ENCODE results near the gene FOXO1.

The FOXO1 gene

GRCh38 chr13:40522282-40522681 lies 144.2 kb downstream of the FOXO1 start:
- peaks cover 0 to 7% (median 4%) of the 10 kb centered on the region in 5 donors for H3K4me1 ChIP-seq (ENCODE audit: control insufficient read depth in 5 of 5, insufficient read depth in 5 of 5, low read length in 5 of 5)
- H3K9ac ChIP-seq (ENCODE audit: low read length in 5 of 5) = no peak overlapping the region
- no peak overlapping the region for H3K27ac ChIP-seq (ENCODE audit: low read depth, low read length)
- no peaks in the 10 kb centered on the region for H3K27me3 ChIP-seq (ENCODE audit: control insufficient read depth in 5 of 5, insufficient read depth in 4 of 5, low read length in 5 of 5)
- peaks cover 0 to 4% (median 0%) of the 10 kb centered on the region in 5 donors for H3K9me3 ChIP-seq (ENCODE audit: control insufficient read depth in 5 of 5, low read length in 5 of 5)
- H3K36me3 ChIP-seq (ENCODE audit: control insufficient read depth in 5 of 5, insufficient read depth in 5 of 5, low read length in 5 of 5) = no peaks in the 10 kb centered on the region
- H3K4me3 ChIP-seq (ENCODE audit: low read depth in 1 of 5, low read length in 5 of 5) = no peak overlapping the region

- Histone ChIP-seq H3K4me3 (ENCODE audit: low read depth in 1 of 5, low read length in 5 of 5) (no peak overlapping the region), H3K4me1 (ENCODE audit: control insufficient read depth in 5 of 5, insufficient read depth in 5 of 5, low read length in 5 of 5) (peaks cover 0 to 7% (median 4%) of the 10 kb centered on the region in 5 donors), H3K27me3 (ENCODE audit: control insufficient read depth in 5 of 5, insufficient read depth in 4 of 5, low read length in 5 of 5) (no peaks in the 10 kb centered on the region), H3K9ac (ENCODE audit: low read length in 5 of 5) (no peak overlapping the region), H3K36me3 (ENCODE audit: control insufficient read depth in 5 of 5, insufficient read depth in 5 of 5, low read length in 5 of 5) (no peaks in the 10 kb centered on the region), H3K27ac (ENCODE audit: low read depth, low read length) (no peak overlapping the region), H3K9me3 (ENCODE audit: control insufficient read depth in 5 of 5, low read length in 5 of 5) (no peaks in the 10 kb centered on the region)
Measured at GRCh38 chr13:40520916-40521315, 145.5 kb downstream of the FOXO1 start.

- Histone ChIP-seq H3K27me3 (ENCODE audit: control insufficient read depth in 5 of 5, insufficient read depth in 4 of 5, low read length in 5 of 5) (no peaks in the 10 kb centered on the region), H3K4me1 (ENCODE audit: control insufficient read depth in 5 of 5, insufficient read depth in 5 of 5, low read length in 5 of 5) (peaks cover 0 to 7% (median 4%) of the 10 kb centered on the region in 5 donors), H3K4me3 (ENCODE audit: low read depth in 1 of 5, low read length in 5 of 5) (no peak overlapping the region), H3K27ac (ENCODE audit: low read depth, low read length) (no peak overlapping the region), H3K9me3 (ENCODE audit: control insufficient read depth in 5 of 5, low read length in 5 of 5) (no peaks in the 10 kb centered on the region), H3K9ac (ENCODE audit: low read length in 5 of 5) (no peak overlapping the region), H3K36me3 (ENCODE audit: control insufficient read depth in 5 of 5, insufficient read depth in 5 of 5, low read length in 5 of 5) (no peaks in the 10 kb centered on the region)
Measured at GRCh38 chr13:40519637-40520036, 146.8 kb downstream of the FOXO1 start.

GRCh38 chr13:40518481-40518882 lies 148.0 kb downstream of the FOXO1 start:
- Histone ChIP-seq H3K4me1 (ENCODE audit: control insufficient read depth in 5 of 5, insufficient read depth in 5 of 5, low read length in 5 of 5) (peaks cover 0 to 7% (median 4%) of the 10 kb centered on the region in 5 donors), H3K36me3 (ENCODE audit: control insufficient read depth in 5 of 5, insufficient read depth in 5 of 5, low read length in 5 of 5) (no peaks in the 10 kb centered on the region), H3K9ac (ENCODE audit: low read length in 5 of 5) (no peak overlapping the region), H3K4me3 (ENCODE audit: low read depth in 1 of 5, low read length in 5 of 5) (no peak overlapping the region), H3K27me3 (ENCODE audit: control insufficient read depth in 5 of 5, insufficient read depth in 4 of 5, low read length in 5 of 5) (no peaks in the 10 kb centered on the region), H3K27ac (ENCODE audit: low read depth, low read length) (no peak overlapping the region), H3K9me3 (ENCODE audit: control insufficient read depth in 5 of 5, low read length in 5 of 5) (no peaks in the 10 kb centered on the region)

GRCh38 chr13:40517486-40518480 lies 148.7 kb downstream of the FOXO1 start:
- Histone ChIP-seq H3K9ac (ENCODE audit: low read length in 5 of 5) (no peak overlapping the region), H3K9me3 (ENCODE audit: control insufficient read depth in 5 of 5, low read length in 5 of 5) (no peaks in the 10 kb centered on the region), H3K27ac (ENCODE audit: low read depth, low read length) (no peak overlapping the region), H3K27me3 (ENCODE audit: control insufficient read depth in 5 of 5, insufficient read depth in 4 of 5, low read length in 5 of 5) (no peaks in the 10 kb centered on the region), H3K36me3 (ENCODE audit: control insufficient read depth in 5 of 5, insufficient read depth in 5 of 5, low read length in 5 of 5) (no peaks in the 10 kb centered on the region), H3K4me1 (ENCODE audit: control insufficient read depth in 5 of 5, insufficient read depth in 5 of 5, low read length in 5 of 5) (peaks cover 0 to 7% (median 4%) of the 10 kb centered on the region in 5 donors), H3K4me3 (ENCODE audit: low read depth in 1 of 5, low read length in 5 of 5) (no peak overlapping the region)

- no peaks in the 10 kb centered on the region for H3K27me3 ChIP-seq (ENCODE audit: control insufficient read depth in 5 of 5, insufficient read depth in 4 of 5, low read length in 5 of 5)
- no peaks in the 10 kb centered on the region for H3K36me3 ChIP-seq (ENCODE audit: control insufficient read depth in 5 of 5, insufficient read depth in 5 of 5, low read length in 5 of 5)
- no peak overlapping the region for H3K4me3 ChIP-seq (ENCODE audit: low read depth in 1 of 5, low read length in 5 of 5)
- no peak overlapping the region for H3K27ac ChIP-seq (ENCODE audit: low read depth, low read length)
- peaks cover 0 to 7% (median 4%) of the 10 kb centered on the region in 5 donors for H3K4me1 ChIP-seq (ENCODE audit: control insufficient read depth in 5 of 5, insufficient read depth in 5 of 5, low read length in 5 of 5)
- H3K9me3 ChIP-seq (ENCODE audit: control insufficient read depth in 5 of 5, low read length in 5 of 5) = no peaks in the 10 kb centered on the region
- no peak overlapping the region for H3K9ac ChIP-seq (ENCODE audit: low read length in 5 of 5)
Measured at GRCh38 chr13:40515702-40516101, 150.7 kb downstream of the FOXO1 start.

GRCh38 chr13:40514802-40515201 lies 151.6 kb downstream of the FOXO1 start:
- Histone ChIP-seq H3K9ac (ENCODE audit: low read length in 5 of 5) (no peak overlapping the region), H3K4me3 (ENCODE audit: low read depth in 1 of 5, low read length in 5 of 5) (no peak overlapping the region)

GRCh38 chr13:40509876-40510275 lies 156.6 kb downstream of the FOXO1 start:
- Histone ChIP-seq H3K27me3 (ENCODE audit: control insufficient read depth in 5 of 5, insufficient read depth in 4 of 5, low read length in 5 of 5) (no peaks in the 10 kb centered on the region), H3K9me3 (ENCODE audit: control insufficient read depth in 5 of 5, low read length in 5 of 5) (no peaks in the 10 kb centered on the region), H3K36me3 (ENCODE audit: control insufficient read depth in 5 of 5, insufficient read depth in 5 of 5, low read length in 5 of 5) (no peaks in the 10 kb centered on the region), H3K4me1 (ENCODE audit: control insufficient read depth in 5 of 5, insufficient read depth in 5 of 5, low read length in 5 of 5) (peaks cover 0 to 23% (median 18%) of the 10 kb centered on the region in 5 donors), H3K9ac (ENCODE audit: low read length in 5 of 5) (no peak overlapping the region), H3K27ac (ENCODE audit: low read depth, low read length) (no peak overlapping the region), H3K4me3 (ENCODE audit: low read depth in 1 of 5, low read length in 5 of 5) (no peak overlapping the region)

More at GRCh38 chr13:40514802-40515201, 151.6 kb downstream of the FOXO1 start:
- no peaks in the 10 kb centered on the region for H3K27me3 ChIP-seq (ENCODE audit: control insufficient read depth in 5 of 5, insufficient read depth in 4 of 5, low read length in 5 of 5)
- no peaks in the 10 kb centered on the region for H3K36me3 ChIP-seq (ENCODE audit: control insufficient read depth in 5 of 5, insufficient read depth in 5 of 5, low read length in 5 of 5)
- H3K9me3 ChIP-seq (ENCODE audit: control insufficient read depth in 5 of 5, low read length in 5 of 5) = no peaks in the 10 kb centered on the region
- peaks cover 0 to 7% (median 2%) of the 10 kb centered on the region in 5 donors for H3K4me1 ChIP-seq (ENCODE audit: control insufficient read depth in 5 of 5, insufficient read depth in 5 of 5, low read length in 5 of 5)
- H3K27ac ChIP-seq (ENCODE audit: low read depth, low read length) = no peak overlapping the region

- Histone ChIP-seq H3K27ac (ENCODE audit: low read depth, low read length) (peak overlapping the region; percentile 56), H3K36me3 (ENCODE audit: control insufficient read depth in 5 of 5, insufficient read depth in 5 of 5, low read length in 5 of 5) (no peaks in the 10 kb centered on the region), H3K9me3 (ENCODE audit: control insufficient read depth in 5 of 5, low read length in 5 of 5) (no peaks in the 10 kb centered on the region), H3K27me3 (ENCODE audit: control insufficient read depth in 5 of 5, insufficient read depth in 4 of 5, low read length in 5 of 5) (no peaks in the 10 kb centered on the region), H3K4me3 (ENCODE audit: low read depth in 1 of 5, low read length in 5 of 5) (no peak overlapping the region), H3K4me1 (ENCODE audit: control insufficient read depth in 5 of 5, insufficient read depth in 5 of 5, low read length in 5 of 5) (peaks cover 0 to 31% (median 24%) of the 10 kb centered on the region in 5 donors), H3K9ac (ENCODE audit: low read length in 5 of 5) (no peak overlapping the region)
Measured at GRCh38 chr13:40508767-40509342, 157.6 kb downstream of the FOXO1 start.

- no peaks in the 10 kb centered on the region for H3K9me3 ChIP-seq (ENCODE audit: control insufficient read depth in 5 of 5, low read length in 5 of 5)
- H3K9ac ChIP-seq (ENCODE audit: low read length in 5 of 5) = no peak overlapping the region
- H3K36me3 ChIP-seq (ENCODE audit: control insufficient read depth in 5 of 5, insufficient read depth in 5 of 5, low read length in 5 of 5) = no peaks in the 10 kb centered on the region
- H3K4me1 ChIP-seq (ENCODE audit: control insufficient read depth in 5 of 5, insufficient read depth in 5 of 5, low read length in 5 of 5) = peaks cover 0 to 33% (median 24%) of the 10 kb centered on the region in 5 donors
- no peak overlapping the region for H3K4me3 ChIP-seq (ENCODE audit: low read depth in 1 of 5, low read length in 5 of 5)
- H3K27me3 ChIP-seq (ENCODE audit: control insufficient read depth in 5 of 5, insufficient read depth in 4 of 5, low read length in 5 of 5) = no peaks in the 10 kb centered on the region
- peak overlapping the region; percentile 56 for H3K27ac ChIP-seq (ENCODE audit: low read depth, low read length)
Measured at GRCh38 chr13:40508127-40508526, 158.3 kb downstream of the FOXO1 start.

Measured in subcutaneous abdominal adipose tissue (tissue), 5 donors.